Subcutaneous adipose tissue (tissue), 4 donors: ENCODE measurements around the gene MYO5A. TPM values are rescaled to one million over a fixed set of nuclear protein-coding genes. Genes with fewer than 3 reads are reported as not detected.

Experiments
- total RNA-seq, 4 donors: library from RNA; depleted of rRNA; stranded (reverse); fragments of >200 nt; gene quantifications; one replicate each; pipeline ENCODE4 v1.1.0, GENCODE V29; 2016
- TF ChIP-seq, protein P1 (sequence below): fragments of 450-650 bp; IDR thresholded peaks from one replicate; pipeline ENCODE4 v1.5.1; 2016; ENCODE audit warnings: low read depth, mild to moderate bottlenecking, control low read depth, antibody characterized with exemption, moderate library complexity

MYO5A gene
- total RNA-seq, 4 donors from 2014 or later: 54.6 to 121 (median 99.4) TPM

DNA sequence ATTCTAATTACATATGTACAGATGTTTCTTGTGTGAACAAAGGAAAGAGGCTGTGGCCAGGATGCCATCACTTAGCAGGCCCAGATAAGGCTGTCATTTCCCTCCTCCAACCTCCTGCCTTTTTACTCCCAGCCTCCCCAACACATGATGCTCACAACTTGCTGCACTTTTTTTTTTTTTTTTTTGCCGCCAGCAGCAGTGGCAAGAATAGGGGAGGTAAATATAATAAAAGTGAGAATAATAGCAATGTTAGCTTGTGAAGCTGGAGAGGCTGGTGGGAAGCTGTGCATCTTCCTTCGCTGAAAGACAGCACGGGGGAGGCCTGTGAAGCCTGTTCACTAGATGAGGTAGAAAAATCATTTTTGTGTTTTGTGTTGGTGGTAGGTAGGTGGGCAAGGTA lies 190.6 kb downstream of the MYO5A start:
- TF ChIP-seq, protein P1, sequence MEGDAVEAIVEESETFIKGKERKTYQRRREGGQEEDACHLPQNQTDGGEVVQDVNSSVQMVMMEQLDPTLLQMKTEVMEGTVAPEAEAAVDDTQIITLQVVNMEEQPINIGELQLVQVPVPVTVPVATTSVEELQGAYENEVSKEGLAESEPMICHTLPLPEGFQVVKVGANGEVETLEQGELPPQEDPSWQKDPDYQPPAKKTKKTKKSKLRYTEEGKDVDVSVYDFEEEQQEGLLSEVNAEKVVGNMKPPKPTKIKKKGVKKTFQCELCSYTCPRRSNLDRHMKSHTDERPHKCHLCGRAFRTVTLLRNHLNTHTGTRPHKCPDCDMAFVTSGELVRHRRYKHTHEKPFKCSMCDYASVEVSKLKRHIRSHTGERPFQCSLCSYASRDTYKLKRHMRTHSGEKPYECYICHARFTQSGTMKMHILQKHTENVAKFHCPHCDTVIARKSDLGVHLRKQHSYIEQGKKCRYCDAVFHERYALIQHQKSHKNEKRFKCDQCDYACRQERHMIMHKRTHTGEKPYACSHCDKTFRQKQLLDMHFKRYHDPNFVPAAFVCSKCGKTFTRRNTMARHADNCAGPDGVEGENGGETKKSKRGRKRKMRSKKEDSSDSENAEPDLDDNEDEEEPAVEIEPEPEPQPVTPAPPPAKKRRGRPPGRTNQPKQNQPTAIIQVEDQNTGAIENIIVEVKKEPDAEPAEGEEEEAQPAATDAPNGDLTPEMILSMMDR: no peak

DNA sequence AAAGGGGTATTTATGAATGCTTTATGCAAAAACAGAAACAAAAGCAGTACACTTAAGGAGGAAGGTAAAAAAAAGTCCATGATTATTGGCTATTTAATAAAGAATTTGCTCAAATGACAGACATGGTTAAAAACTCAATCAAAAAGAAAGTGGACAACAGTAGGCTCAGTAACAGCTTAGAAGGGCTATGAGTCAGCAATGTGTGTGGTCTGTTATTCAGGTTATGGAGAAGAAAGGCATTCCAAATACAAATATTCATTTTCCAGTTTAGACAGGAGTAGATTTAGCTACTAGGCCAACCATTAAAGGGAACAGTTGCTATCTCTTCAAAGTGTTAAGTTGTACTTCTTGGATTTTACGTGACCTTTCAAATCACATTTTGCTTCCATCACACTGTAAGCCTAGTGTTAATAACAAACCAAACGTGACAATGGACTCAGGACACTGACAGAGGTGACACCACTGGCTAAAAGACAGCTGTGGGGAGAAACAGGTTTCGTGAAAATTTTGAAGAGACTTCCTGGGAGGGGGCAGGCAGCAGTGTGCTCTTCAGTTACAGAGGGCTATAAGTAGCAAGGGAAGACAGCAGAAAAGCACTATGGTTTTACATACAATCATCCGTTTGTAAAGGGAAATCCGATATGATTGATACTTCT lies 191.4 kb downstream of the MYO5A start:
- TF ChIP-seq, protein P1: no peak

- TF ChIP-seq, protein P1: no peak
Measured at GRCh38 chr15:52336529-52336928, 192.2 kb downstream of the MYO5A start.

- TF ChIP-seq, protein P1: no peak
Measured at GRCh38 chr15:52334491-52335160, 194.1 kb downstream of the MYO5A start.

- TF ChIP-seq, protein P1: no peak
Measured at GRCh38 chr15:52331490-52332240, 197.0 kb downstream of the MYO5A start.

- TF ChIP-seq, protein P1: no peak
Measured at GRCh38 chr15:52329987-52330386, 198.7 kb downstream of the MYO5A start.

DNA sequence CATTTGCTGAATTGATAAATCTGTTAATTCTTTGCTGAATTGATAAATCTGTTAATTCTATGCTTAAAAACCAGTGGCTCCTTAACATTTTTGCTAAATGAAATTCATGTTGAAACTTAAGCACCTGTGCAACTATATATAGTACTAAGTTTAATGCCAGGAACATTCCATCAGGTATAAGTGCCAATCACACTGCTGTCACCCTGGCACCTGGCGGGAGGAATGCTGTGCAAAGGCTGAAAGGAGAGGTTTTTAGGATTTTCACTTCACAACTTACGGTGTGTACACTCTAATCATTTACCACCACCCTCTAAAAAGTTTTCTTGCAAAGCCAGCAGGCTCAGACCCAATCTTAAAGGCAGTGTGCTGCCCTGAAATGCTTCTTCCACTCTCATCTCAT lies 199.5 kb downstream of the MYO5A start:
- TF ChIP-seq, protein P1: no peak
